GM18909 (cell line): Measurements from ENCODE around the gene GGA3.
"Not testable (repeated sequence)": the region's sequence is repeated elsewhere in the genome, so short reads cannot be mapped to it uniquely, and the experiment has no call there.

ENCODE experiments used
- ATAC-seq: cut with Tn5 transposase; IDR thresholded peaks from one replicate; pipeline ENCODE4 v1.9.1; 2021; ENCODE audit warnings: mild to moderate bottlenecking; ENCODE audit not compliant: unreplicated experiment, poor library complexity

Gene GGA3

DNA sequence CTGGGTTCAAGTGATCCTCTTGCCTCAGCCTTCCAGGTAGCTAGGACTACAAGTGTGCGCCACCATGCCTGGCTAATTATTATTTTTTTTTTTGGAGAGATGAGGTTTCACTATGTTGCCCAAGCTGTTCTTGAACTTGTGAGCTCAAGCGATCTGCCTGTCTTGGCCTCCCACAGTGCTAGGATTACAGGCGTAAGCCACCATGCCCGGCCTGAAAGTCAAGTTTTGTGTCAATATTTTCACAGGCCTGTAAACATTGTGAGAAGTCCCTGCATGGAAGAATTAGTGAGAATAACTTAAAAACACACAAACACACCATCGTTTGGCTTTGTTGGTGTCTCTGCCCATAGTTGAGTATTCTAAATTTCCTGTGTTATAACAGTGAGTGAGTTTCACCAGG, 33.7 kb downstream of the GGA3 start:
- no peak for ATAC-seq

DNA sequence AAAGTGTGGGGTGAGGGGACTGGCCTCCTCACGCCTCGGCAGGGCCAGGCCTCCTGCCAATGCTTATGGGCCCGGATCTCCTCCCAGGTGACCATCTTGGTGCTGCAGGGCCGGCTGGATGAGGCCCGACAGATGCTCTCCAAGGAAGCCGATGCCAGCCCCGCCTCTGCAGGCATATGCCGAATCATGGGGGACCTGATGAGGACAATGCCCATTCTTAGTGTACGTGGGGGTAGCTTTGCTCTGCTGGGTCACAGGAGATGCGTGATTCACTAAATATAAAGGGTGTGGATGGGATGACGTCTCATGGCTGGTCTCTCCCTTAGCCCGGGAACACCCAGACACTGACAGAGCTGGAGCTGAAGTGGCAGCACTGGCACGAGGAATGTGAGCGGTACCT, 36.4 kb downstream of the GGA3 start:
- ATAC-seq, result no peak

DNA sequence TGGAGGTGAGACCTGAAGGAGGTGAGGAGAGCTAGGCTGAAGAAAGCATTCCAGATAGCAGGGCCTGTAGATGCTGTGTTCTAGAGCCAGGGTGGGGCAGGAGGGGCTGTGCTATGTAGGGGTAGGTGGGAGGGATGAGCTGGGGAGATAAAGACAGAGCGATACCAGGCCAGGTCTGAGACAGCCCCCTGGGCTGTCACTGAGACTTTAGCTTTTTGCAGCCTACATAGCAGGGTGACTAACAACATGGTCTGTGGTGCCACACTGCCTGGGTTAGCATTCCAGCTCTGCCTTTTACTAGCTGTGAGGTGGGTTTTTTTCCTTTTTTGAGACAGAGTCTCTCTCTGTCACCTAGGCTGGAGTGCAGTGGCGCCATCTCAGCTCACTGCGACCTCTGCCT, 41.6 kb downstream of the GGA3 start:
- ATAC-seq, result no peak

DNA sequence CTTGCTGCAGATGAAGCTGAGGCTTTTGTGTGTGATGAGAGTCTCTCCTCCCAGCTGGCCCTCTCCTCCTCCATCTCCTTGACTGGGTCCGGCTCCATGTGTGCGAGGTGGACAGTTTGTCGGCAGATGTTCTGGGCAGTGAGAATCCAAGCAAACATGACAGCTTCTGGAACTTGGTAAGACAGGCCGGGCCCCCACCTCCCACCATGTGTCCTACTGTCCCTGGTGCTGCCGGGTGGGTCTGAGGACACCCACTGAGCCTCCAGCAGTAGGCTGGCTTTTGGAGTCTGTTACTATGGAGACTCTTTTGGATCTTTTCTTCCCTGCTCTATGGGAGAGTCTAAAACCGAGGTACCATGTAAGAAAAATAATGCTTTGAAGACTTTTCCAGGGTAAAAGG, 43.3 kb downstream of the GGA3 start:
- no peak for ATAC-seq

DNA sequence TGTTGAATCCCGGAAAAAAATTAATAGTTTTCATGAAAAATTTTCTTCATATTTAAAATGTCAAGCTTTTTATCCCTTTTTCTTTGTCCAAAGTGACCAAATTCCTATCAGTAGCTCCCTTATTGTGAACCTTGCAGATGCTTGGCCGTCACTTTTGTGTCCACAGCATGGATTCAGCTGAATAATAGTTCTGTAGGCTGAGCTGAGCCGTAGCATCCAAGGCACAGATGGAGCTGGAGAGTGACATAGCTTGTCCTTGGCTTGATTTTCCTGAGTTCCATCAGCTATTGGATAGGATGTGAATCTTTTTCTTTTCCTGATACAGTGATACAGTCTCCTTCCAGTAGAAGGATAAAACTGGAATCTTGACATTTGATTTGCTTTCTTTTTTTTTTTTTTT, 52.3 kb downstream of the GGA3 start:
- ATAC-seq, result no peak

DNA sequence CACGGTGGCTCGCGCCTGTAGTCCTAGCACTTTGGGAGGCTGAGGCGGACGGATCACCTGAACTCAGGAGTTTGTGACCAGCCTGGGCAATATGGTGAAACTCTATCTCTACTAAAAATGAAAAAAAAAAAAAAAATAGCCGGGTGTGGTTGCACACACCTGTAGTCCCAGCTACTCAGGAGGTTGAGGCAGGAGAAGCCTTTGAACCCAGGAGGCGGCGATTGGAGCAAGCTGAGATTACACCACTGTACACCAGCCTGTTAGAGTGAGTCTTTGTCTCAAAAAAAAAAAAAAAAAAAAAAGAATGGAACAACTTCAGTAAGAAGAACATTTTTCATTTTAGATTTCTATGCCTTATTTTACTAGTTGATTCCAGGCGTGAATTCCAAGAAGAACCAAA, 53.2 kb downstream of the GGA3 start:
- ATAC-seq, result no peak

DNA sequence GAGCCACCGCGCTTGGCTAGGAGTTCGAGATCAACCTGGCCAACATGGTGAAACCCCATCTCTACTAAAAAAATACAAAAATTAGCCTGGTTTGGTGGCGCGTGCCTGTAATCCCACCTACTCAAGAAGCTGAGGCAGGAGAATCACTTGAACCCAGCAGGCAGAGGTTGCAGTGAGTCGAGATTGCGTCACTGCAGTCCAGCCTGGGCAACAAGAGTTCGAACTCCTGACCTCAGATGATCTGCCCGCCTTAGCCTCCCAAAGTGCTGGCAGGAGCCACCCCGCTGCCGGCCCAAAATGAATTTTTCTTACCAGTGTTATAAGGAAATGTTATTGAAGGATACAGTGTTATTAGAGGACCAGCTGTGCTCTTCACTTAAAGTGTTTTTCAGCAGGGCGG, 53.6 kb downstream of the GGA3 start:
- ATAC-seq, result no peak

DNA sequence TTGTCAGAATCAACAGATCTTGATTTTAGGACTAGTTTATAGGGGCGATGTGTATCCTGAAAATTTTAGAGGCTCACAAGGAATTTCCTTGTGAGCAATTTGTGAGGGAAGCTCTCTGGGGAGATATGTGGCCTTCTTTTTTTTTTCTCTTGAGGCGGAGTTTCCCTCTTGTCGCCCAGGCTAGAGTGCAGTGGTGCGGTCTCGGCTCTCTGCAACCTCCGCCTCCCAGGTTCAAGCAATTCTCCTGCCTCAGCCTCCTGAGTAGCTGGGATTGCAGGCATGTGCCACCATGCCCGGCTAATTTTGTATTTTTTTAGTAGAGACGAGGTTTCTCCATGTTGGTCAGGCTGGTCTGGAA, 54.4 kb downstream of the GGA3 start:
- ATAC-seq, result not testable (repeated sequence)

DNA sequence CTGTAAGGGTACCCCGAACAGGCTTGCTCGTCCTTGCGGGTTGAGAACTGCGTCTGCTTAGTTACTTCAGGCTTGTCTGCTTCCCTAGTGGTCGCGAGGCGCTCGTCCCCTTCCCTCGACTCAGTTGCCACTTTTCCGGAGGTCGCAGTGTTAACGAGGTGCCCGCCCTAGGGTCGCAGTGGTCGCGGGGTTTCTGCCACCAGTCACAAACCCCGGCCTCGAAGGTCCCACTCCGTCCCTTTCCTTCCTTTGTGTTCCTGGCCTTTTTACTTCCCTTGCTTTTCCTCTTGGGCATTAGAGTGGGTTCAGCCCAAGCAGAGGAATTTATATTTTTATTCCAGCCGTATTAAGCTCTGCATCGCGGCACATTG, 55.6 kb downstream of the GGA3 start:
- ATAC-seq, result peak; percentile 15

DNA sequence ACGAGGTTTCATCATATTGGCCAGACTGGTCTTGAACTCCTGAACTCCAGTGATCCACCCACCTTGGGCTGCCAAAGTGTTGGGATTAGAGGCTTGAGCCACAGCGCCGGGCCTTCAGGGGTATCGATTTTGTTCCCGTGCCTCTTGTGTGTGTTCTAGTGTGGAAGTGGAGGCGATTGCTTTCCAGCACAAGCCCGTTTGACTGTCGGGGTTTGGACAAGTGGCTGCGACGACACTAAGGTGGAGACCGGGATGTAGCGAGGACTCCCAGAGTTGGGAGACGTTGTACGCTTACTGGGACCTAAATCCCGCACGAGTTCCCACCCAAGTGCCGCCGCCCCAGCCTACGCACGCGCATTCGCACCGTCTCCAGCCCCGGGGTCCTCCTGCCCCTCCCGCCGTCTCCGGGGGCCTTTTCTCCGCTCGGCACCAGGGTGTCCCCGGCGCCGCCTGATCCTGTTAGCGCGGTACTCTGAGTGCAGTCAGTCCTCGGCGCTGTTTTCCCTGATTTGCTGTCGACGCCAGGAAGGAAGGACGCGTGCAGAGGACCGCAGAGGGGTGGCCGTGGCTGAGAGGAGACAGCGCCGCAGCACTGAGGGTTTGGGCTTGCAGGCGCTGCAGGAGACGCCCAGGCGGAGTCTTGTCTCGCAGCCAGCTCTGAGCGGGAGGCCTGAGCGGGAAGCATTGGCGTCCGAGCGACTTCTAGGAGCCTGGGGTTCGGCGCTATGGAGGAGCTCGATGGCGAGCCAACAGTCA, 56.2 kb downstream of the GGA3 start, which contains the start of gene NUP85:
NUP85 (plus strand) TSS at position 643 of the 756 bp plus-strand sequence; CDS start at position 726, 83 bp downstream.
- ATAC-seq, result peak; percentile 76

DNA sequence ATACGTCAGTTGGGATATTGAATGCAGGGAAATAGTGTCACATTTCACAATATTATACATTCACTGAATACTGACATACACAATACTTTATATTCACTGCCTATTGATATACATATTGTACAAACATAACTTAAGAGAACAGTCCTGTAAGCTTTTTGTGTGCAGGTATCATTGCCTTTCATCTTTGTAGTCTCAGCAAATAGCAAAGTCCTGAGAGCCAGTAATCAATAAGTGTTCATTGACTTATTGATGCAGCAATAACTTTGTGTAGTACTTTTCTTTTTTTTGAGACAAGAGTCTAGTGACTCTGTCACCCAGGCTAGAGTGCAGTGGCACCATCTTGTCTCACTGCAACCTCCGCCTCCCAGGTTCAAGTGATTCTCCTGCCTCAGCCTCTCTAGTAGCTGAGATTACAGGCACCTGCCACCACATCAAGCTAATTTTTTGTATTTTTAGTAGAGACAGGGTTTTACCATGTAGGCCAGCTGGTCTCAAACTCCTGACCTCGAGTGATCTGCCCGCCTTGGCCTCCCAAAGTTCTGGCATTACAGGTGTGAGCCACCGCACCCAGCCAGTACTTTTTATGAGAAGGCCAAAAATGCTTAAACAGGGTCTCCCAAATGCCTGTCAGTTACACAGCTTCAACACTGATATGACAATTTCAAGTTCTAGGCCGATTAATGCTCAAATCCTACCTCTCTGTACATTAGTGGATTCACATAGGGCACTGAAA, 61.4 kb downstream of the GGA3 start:
- ATAC-seq, result no peak

DNA sequence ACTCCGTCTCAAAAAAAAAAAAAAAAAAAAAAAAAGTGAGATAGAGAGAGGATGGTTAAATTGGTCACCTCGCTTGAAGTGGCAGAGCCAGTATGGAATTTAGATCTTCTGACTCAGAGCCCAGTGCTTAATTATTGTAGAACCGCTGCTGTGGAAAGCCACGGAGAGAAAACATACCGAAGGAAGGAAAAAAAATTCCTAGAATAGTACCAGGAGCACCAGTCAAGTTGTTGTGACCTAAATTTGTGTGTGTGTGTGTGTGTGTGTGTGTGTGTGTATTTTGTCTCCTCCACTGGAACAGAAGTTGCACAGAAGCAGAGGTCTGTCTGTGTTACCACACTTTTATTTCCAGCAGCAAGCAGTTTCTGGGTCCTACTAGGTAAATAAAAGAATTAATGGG, 66.5 kb downstream of the GGA3 start:
- ATAC-seq, result no peak

DNA sequence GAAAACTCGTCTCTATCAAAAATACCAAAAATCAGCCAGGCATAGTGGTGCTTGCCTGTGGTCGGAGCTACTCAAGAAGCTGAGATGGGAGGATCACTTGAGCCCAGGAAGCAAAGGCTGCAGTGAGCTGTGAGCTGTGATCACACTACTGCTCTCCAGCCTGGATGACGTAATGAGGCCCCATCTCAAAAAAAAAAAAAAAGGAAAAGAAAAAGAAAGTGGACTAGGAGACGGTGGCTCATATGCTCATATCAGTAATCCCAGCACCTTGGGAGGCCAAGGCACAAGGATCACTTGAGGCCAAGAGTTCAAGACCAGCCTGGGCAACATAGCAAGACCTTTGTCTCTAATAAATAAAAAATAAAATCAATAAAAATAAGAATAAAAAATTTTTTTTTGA, 69.8 kb downstream of the GGA3 start:
- no peak for ATAC-seq

DNA sequence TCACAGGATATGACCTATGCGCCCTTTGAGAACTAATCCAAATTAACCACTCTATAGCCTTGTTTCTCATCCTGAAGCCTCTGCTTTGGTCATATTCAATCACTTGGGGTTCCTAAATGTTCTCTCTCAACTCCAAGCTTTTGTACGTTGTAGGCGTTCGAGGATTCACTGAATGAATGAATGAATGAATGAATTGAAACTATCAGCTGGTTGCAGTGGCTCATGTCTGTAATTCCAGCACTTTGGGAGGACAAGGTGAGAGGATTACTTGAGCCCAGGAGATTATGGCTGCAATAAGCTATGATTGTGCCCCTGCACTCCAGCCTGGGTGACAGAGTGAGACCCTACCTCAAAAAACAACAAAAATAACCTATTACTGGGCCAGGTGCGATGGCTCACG, 72.8 kb downstream of the GGA3 start:
- no peak for ATAC-seq
